Neural cell (in vitro differentiated cells): Measurements from ENCODE around the gene MYH13. TPM values are rescaled to one million over a fixed set of nuclear protein-coding genes. Genes with fewer than 3 reads are reported as not detected.
A peak's percentile ranks its signal among the peaks of the same experiment; 100 is the strongest.

ENCODE experiments used
- H2AFZ ChIP-seq: fragments of 200-600, 300-800 bp; sonication (generic), shearing (Covaris generic); 2 replicates; pipeline ENCODE4 v1.6.0; 2014; ENCODE audit warnings: low read depth, mild to moderate bottlenecking, antibody characterized with exemption, low read length, moderate library complexity
- H3F3A ChIP-seq: fragments of 200-600 bp; shearing (Covaris generic); 2 replicates; pipeline ENCODE4 v1.6.1; 2016; ENCODE audit warnings: mild to moderate bottlenecking, moderate library complexity, mixed read lengths, antibody characterized with exemption, low read length; ENCODE audit not compliant: insufficient read depth, poor library complexity, severe bottlenecking
- H3K27ac ChIP-seq: fragments of 200-600, 300-800 bp; sonication (generic), shearing (Covaris generic); 2 replicates; pipeline ENCODE4 v1.5.1; 2014; ENCODE audit warnings: mild to moderate bottlenecking, low read length, moderate library complexity
- H3K27me3 ChIP-seq: fragments of 300-800, 200-600 bp; sonication (generic), shearing (Covaris generic); 2 replicates; pipeline ENCODE4 v1.6.0; 2014; ENCODE audit warnings: mild to moderate bottlenecking, low read depth, low read length, moderate library complexity; ENCODE audit not compliant: insufficient read depth
- H3K36me3 ChIP-seq: fragments of 300-800, 200-600 bp; sonication (generic), shearing (Covaris generic); 2 replicates; pipeline ENCODE4 v1.5.1; 2014; ENCODE audit warnings: mild to moderate bottlenecking, antibody characterized with exemption, low read length, moderate library complexity; ENCODE audit not compliant: insufficient read depth
- H3K4me2 ChIP-seq: fragments of 300-800, 200-600 bp; sonication (generic), shearing (Covaris generic); 2 replicates; pipeline ENCODE4 v1.6.0; 2014; ENCODE audit warnings: mild to moderate bottlenecking, low read length
- H3K4me3 ChIP-seq: fragments of 300-800, 200-600 bp; sonication (generic), shearing (Covaris generic); 2 replicates; pipeline ENCODE4 v1.5.1; 2014; ENCODE audit warnings: mild to moderate bottlenecking, low read length, moderate library complexity
- H3K79me2 ChIP-seq: fragments of 200-600 bp; shearing (Covaris generic); replicated peaks from 2 replicates; pipeline ENCODE4 v1.6.0; 2014; ENCODE audit warnings: mild to moderate bottlenecking, low read length, moderate library complexity; ENCODE audit not compliant: insufficient read depth
- H3K9ac ChIP-seq: fragments of 300-800, 200-600 bp; sonication (generic), shearing (Covaris generic); 2 replicates; pipeline ENCODE4 v1.6.1; 2016; ENCODE audit warnings: mild to moderate bottlenecking, low read length, mixed read lengths
- H3K9me2 ChIP-seq: fragments of 200-600 bp; shearing (Covaris generic); 2 replicates; pipeline ENCODE4 v1.6.1; 2016; ENCODE audit warnings: mild to moderate bottlenecking, low read length, mixed read lengths; ENCODE audit not compliant: insufficient read depth
- H3K9me3 ChIP-seq: fragments of 200-600, 300-800 bp; sonication (generic), shearing (Covaris generic); 2 replicates; pipeline ENCODE4 v1.6.1; 2016; ENCODE audit warnings: mild to moderate bottlenecking, mixed run types, low read length, moderate library complexity, mixed read lengths
- H4K20me1 ChIP-seq: fragments of 200-600 bp; shearing (Covaris generic); 2 replicates; pipeline ENCODE4 v1.6.1; 2016; ENCODE audit warnings: mild to moderate bottlenecking, mixed run types; ENCODE audit not compliant: insufficient read depth
- CTCF ChIP-seq: fragments of 450-650 bp; IDR thresholded peaks from 2 replicates; pipeline ENCODE4 v1.5.1; 2014; ENCODE audit warnings: antibody characterized with exemption, mild to moderate bottlenecking, moderate library complexity; ENCODE audit not compliant: poor library complexity, severe bottlenecking
- EP300 ChIP-seq: fragments of 450-650 bp; conservative IDR thresholded peaks from 2 replicates; pipeline ENCODE4 v1.6.1; 2014; ENCODE audit warnings: antibody characterized with exemption, mild to moderate bottlenecking, moderate library complexity; ENCODE audit not compliant: poor library complexity, severe bottlenecking
- EZH2 ChIP-seq: fragments of 200-600, 300-800 bp; shearing (Covaris generic), sonication (generic); IDR thresholded peaks from 2 replicates; pipeline ENCODE4 v1.6.1; 2014; ENCODE audit warnings: antibody characterized with exemption, low read length, borderline replicate concordance, mild to moderate bottlenecking; ENCODE audit not compliant: insufficient read depth, poor library complexity, severe bottlenecking
- MXI1 ChIP-seq: fragments of 450-650 bp; conservative IDR thresholded peaks from 2 replicates; pipeline ENCODE4 v1.6.1; 2014; ENCODE audit warnings: antibody characterized with exemption, mild to moderate bottlenecking; ENCODE audit not compliant: poor library complexity, severe bottlenecking
- POLR2AphosphoS5 ChIP-seq: IDR thresholded peaks from 2 replicates; pipeline ENCODE4 v1.6.1; 2012
- RAD21 ChIP-seq: fragments of 450-650 bp; conservative IDR thresholded peaks from 2 replicates; pipeline ENCODE4 v1.6.1; 2014; ENCODE audit warnings: antibody characterized with exemption, mild to moderate bottlenecking, moderate library complexity
- REST ChIP-seq: IDR thresholded peaks from 2 replicates; pipeline ENCODE4 v1.6.1; 2012; ENCODE audit warnings: borderline replicate concordance
- SMC3 ChIP-seq: fragments of 450-650 bp; conservative IDR thresholded peaks from 2 replicates; pipeline ENCODE4 v1.6.1; 2014; ENCODE audit warnings: antibody characterized with exemption, mild to moderate bottlenecking, moderate library complexity; ENCODE audit not compliant: poor library complexity
- TAF1 ChIP-seq: IDR thresholded peaks from 2 replicates; pipeline ENCODE4 v1.6.1; 2012; ENCODE audit warnings: low read depth
- polyA plus RNA-seq: library from polyadenylated mRNA; depleted of rRNA; stranded (reverse); fragments of >200 nt; gene quantifications from 2 replicates; pipeline ENCODE4 v1.2.3, GENCODE V29; 2014

Gene MYH13
- polyA plus RNA-seq, 1 donor from 2014 or later, result 0.05 TPM

GRCh38 chr17:10344816-10345215 lies 28.0 kb downstream of the MYH13 start:
- Histone ChIP-seq H3K9me3 (no peaks in the 10 kb centered on the region), H3K36me3 (no peaks in the 10 kb centered on the region), H3K27ac (no peak overlapping the region), H3K4me2 (no peak overlapping the region), H3K4me3 (no peak overlapping the region), H3K27me3 (no peaks in the 10 kb centered on the region), H3K9me2 (no peaks in the 10 kb centered on the region), H3K79me2 (no peaks in the 10 kb centered on the region), H3F3A (no peaks in the 10 kb centered on the region), H4K20me1 (no peaks in the 10 kb centered on the region), H2AFZ (no peak overlapping the region), H3K9ac (no peak overlapping the region)
- TF ChIP-seq RAD21, result no peak
- no peak for TF ChIP-seq REST
- no peak for TF ChIP-seq SMC3
- no peak for TF ChIP-seq TAF1
- no peak for TF ChIP-seq POLR2AphosphoS5
- no peak for TF ChIP-seq MXI1
- TF ChIP-seq CTCF, result no peak
- TF ChIP-seq EP300, result no peak
- no peak for TF ChIP-seq EZH2

- Histone ChIP-seq H3K27me3 (no peaks in the 10 kb centered on the region), H3F3A (no peaks in the 10 kb centered on the region), H3K9me3 (no peaks in the 10 kb centered on the region), H3K36me3 (no peaks in the 10 kb centered on the region), H3K9ac (no peak overlapping the region), H4K20me1 (no peaks in the 10 kb centered on the region), H3K4me2 (no peak overlapping the region), H3K9me2 (no peaks in the 10 kb centered on the region), H3K79me2 (no peaks in the 10 kb centered on the region), H3K27ac (no peak overlapping the region), H2AFZ (no peak overlapping the region), H3K4me3 (no peak overlapping the region)
- TF ChIP-seq EP300 (peak; percentile 34), MXI1 (no peak)
These were observed 33.8 kb downstream of the MYH13 start for GRCh38 chr17:10339051-10339450.

GRCh38 chr17:10337976-10338375 lies 34.8 kb downstream of the MYH13 start:
- H3K27ac ChIP-seq, result no peak overlapping the region
- H3F3A ChIP-seq, result no peaks in the 10 kb centered on the region
- no peaks in the 10 kb centered on the region for H3K27me3 ChIP-seq
- H3K79me2 ChIP-seq, result no peaks in the 10 kb centered on the region
- no peak overlapping the region for H3K4me3 ChIP-seq
- no peak overlapping the region for H3K9ac ChIP-seq
- no peak overlapping the region for H3K4me2 ChIP-seq
- H3K9me2 ChIP-seq, result no peaks in the 10 kb centered on the region
- H3K9me3 ChIP-seq, result no peaks in the 10 kb centered on the region
- no peak overlapping the region for H2AFZ ChIP-seq
- TF ChIP-seq TAF1, result no peak
- TF ChIP-seq SMC3, result no peak
- TF ChIP-seq EP300, result no peak
- no peak for TF ChIP-seq POLR2AphosphoS5
- no peak for TF ChIP-seq CTCF
- no peak for TF ChIP-seq MXI1
- no peak for TF ChIP-seq EZH2
- TF ChIP-seq REST, result no peak
- TF ChIP-seq RAD21, result no peak
- no peaks in the 10 kb centered on the region for H3K36me3 ChIP-seq
- H4K20me1 ChIP-seq, result no peaks in the 10 kb centered on the region
